GM12878 (cell line): ENCODE results near the gene CFAP141. TPM values are rescaled to one million over a fixed set of nuclear protein-coding genes. Genes with fewer than 3 reads are reported as not detected.

ENCODE experiments used
- ATAC-seq: fragments of 200-7000 bp; cut with Tn5 transposase; 3 replicates; pipeline ENCODE4 v1.9.1; 2020; ENCODE audit warnings: mild to moderate bottlenecking, moderate library complexity
- BruUV-seq: library from RNA; stranded (reverse); fragments of 400-500 nt; replicated peaks from 2 replicates; lab custom pipeline; 2021; lab: Mats Ljungman, UMichigan
- CTCF ChIA-PET: fragments of 300-600 bp; sonication (Branson Sonifier 250); formaldehyde crosslinking; extraction: SDS; loops from one replicate; lab custom pipeline; 2021; ENCODE audit warnings: inconsistent platforms; lab: Yijun Ruan, JAX
- POLR2A ChIA-PET: fragments of 350-600 bp; formaldehyde crosslinking; extraction: SDS; loops from one replicate; lab custom pipeline; 2021; ENCODE audit warnings: inconsistent platforms; lab: Charles Lee
- RAD21 ChIA-PET: fragments of 300-600 bp; sonication (Branson Sonifier 250); formaldehyde crosslinking; loops from one replicate; lab custom pipeline; 2023; ENCODE audit warnings: antibody characterized with exemption; ENCODE audit not compliant: unreplicated experiment; lab: Charles Lee
- SMC1A ChIA-PET: fragments of 300-600 bp; sonication (Branson Sonifier 250); formaldehyde crosslinking; loops from one replicate; lab custom pipeline; 2023; ENCODE audit not compliant: unreplicated experiment, uncharacterized antibody; lab: Charles Lee
- DNase-seq: peaks from one replicate; pipeline ENCODE4 v3.0.0-alpha.2; 2011; ENCODE audit warnings: low read depth, low spot score
- FAIRE-seq: peaks from 3 replicates; lab custom pipeline; 2011; peaks lifted over from hg19 to GRCh38; lab: Jason Lieb, UNC
- H2AFZ ChIP-seq: 2 replicates; pipeline ENCODE4 v1.6.0; 2011; ENCODE audit warnings: low read depth, low read length, control low read depth; ENCODE audit not compliant: control insufficient read depth
- H3K27ac ChIP-seq: 2 replicates; pipeline ENCODE4 v1.5.1; 2011; ENCODE audit warnings: control low read depth; ENCODE audit not compliant: control insufficient read depth, insufficient read depth
- H3K27me3 ChIP-seq, 2 experiments: replicated peaks in 1 of 2; 2 replicates each; pipeline versions ENCODE4 v1.6.0 to v1.6.1; 2011; ENCODE audit warnings: low read length in 1 of 2; ENCODE audit not compliant: control insufficient read depth in 2 of 2, insufficient read depth in 2 of 2
- H3K36me3 ChIP-seq, 2 experiments: 2 replicates each; pipeline ENCODE4 v1.5.1; 2011; ENCODE audit warnings: low read length in 1 of 2; ENCODE audit not compliant: control insufficient read depth in 2 of 2, insufficient read depth in 2 of 2
- H3K4me1 ChIP-seq: 2 replicates; pipeline ENCODE4 v1.6.1; 2011; ENCODE audit warnings: mild to moderate bottlenecking, low read length, moderate library complexity, mixed read lengths; ENCODE audit not compliant: control insufficient read depth, insufficient read depth
- H3K4me2 ChIP-seq: 2 replicates; pipeline ENCODE4 v1.6.0; 2011; ENCODE audit warnings: control low read depth; ENCODE audit not compliant: control insufficient read depth, insufficient read depth
- H3K4me3 ChIP-seq: fragments of 200-600 bp; sonication (generic); 2 replicates; pipeline ENCODE4 v1.5.1; 2016
- H3K79me2 ChIP-seq: 2 replicates; pipeline ENCODE4 v1.6.0; 2011; ENCODE audit warnings: low read length; ENCODE audit not compliant: control insufficient read depth, insufficient read depth
- H3K9ac ChIP-seq: 2 replicates; pipeline ENCODE4 v1.8.0; 2011; ENCODE audit warnings: low read length, control low read depth, mixed read lengths; ENCODE audit not compliant: control insufficient read depth, insufficient read depth
- H3K9me3 ChIP-seq: replicated peaks from 3 replicates; pipeline ENCODE4 v1.5.1; 2011; ENCODE audit warnings: mild to moderate bottlenecking, low read length; ENCODE audit not compliant: control insufficient read depth, insufficient read depth
- H4K20me1 ChIP-seq: 2 replicates; pipeline ENCODE4 v1.6.0; 2011; ENCODE audit not compliant: control insufficient read depth, insufficient read depth
- BRCA1 ChIP-seq: IDR thresholded peaks from 2 replicates; pipeline ENCODE4 v1.6.1; 2011; ENCODE audit warnings: low read depth, low read length, improper control_type of control experiment
- CBX5 ChIP-seq: sonication (generic); IDR thresholded peaks from 2 replicates; pipeline ENCODE4 v1.6.1; 2016; ENCODE audit warnings: low read depth, moderate library complexity, mild to moderate bottlenecking, inconsistent platforms
- MEF2B ChIP-seq: fragments of 450-650 bp; IDR thresholded peaks from 2 replicates; pipeline ENCODE4 v1.6.1; 2018; ENCODE audit warnings: mild to moderate bottlenecking, moderate library complexity; ENCODE audit not compliant: partially characterized antibody, poor library complexity, severe bottlenecking
- MYB ChIP-seq: fragments of 150-350 bp; IDR thresholded peaks from 2 replicates; pipeline ENCODE4 v1.6.1; 2014; ENCODE audit warnings: mild to moderate bottlenecking, low read depth, low read length, borderline replicate concordance
- SREBF2 ChIP-seq: IDR thresholded peaks from 2 replicates; pipeline ENCODE4 v1.6.1; 2012; ENCODE audit warnings: mild to moderate bottlenecking, low read length
- SUZ12 ChIP-seq: fragments of 200-600 bp; sonication (generic); IDR thresholded peaks from one replicate; pipeline ENCODE4 v1.6.1; 2018; ENCODE audit warnings: antibody characterized with exemption, mild to moderate bottlenecking; ENCODE audit not compliant: unreplicated experiment
- ZBTB40 ChIP-seq: fragments of 450-650 bp; IDR thresholded peaks from 2 replicates; pipeline ENCODE4 v1.6.1; 2016; ENCODE audit warnings: mild to moderate bottlenecking, moderate library complexity, borderline replicate concordance
- ZNF384 ChIP-seq: IDR thresholded peaks from 2 replicates; pipeline ENCODE4 v1.6.1; 2012; ENCODE audit warnings: low read depth, mild to moderate bottlenecking, low read length, improper control_type of control experiment, borderline replicate concordance
- WGBS: methylation state at CpG from one replicate; pipeline ENCODE4 v1.1.6; 2016; ENCODE audit warnings: low lambda C conversion rate; ENCODE audit not compliant: insufficient replicate concordance, insufficient coverage; ENCODE audit errors: missing lambda C conversion rate; 5-methylcytosine and 5-hydroxymethylcytosine counted together
- in situ Hi-C: fragments of 300-500 bp; cut with MboI; formaldehyde crosslinking; loops from 9 replicates; pipeline ENCODE4 v1.14.3; 2018; ENCODE audit warnings: mixed read lengths
- intact Hi-C: fragments of 100-400 bp; cut with micrococcal nuclease; formaldehyde crosslinking; loops from one replicate; pipeline ENCODE4 v1.14.2; 2022; ENCODE audit not compliant: unreplicated experiment
- polyA plus RNA-seq, 11 experiments: library from polyadenylated mRNA; depleted of rRNA in 4 of 11; unstranded in 6 of 11; stranded (reverse) in 5 of 11; fragments of >200 nt; fragmentation: Nextera tagmentation in 4 of 11; fragmentation: Illumina TruSeq in 1 of 11; extraction: Ambion mirVana in 4 of 11; extraction: Trizol in 1 of 11; gene quantifications; 1 replicate in 1 of 11; 2 replicates in 10 of 11; pipeline versions ENCODE4 v1.2.1 to v1.2.3, GENCODE V29; 2011 to 2016; ENCODE audit warnings: inconsistent platforms in 2 of 11, missing spikeins in 2 of 11, low read depth in 1 of 11
- total RNA-seq, 4 experiments: library from RNA; depleted of rRNA in 3 of 4; stranded (reverse); fragments of >200 nt in 3 of 4; fragmentation: Illumina TruSeq in 1 of 4; extraction: Trizol in 1 of 4; gene quantifications; 2 replicates each; pipeline versions ENCODE4 v1.2.1 to v1.2.3, GENCODE V29; 2013 to 2021

Gene CFAP141
- total and polyA plus RNA-seq, 10 of the 15 experiments (the other 5 are each of a cell fraction or from before 2014, with no cell fraction given), result not detected

GRCh38 chr1:154190550-154190949 is 15.6 kb downstream of the CFAP141 start:
- Histone ChIP-seq H3K4me1 (no peaks in the 10 kb centered on the region), H3K9ac (no peak overlapping the region), H3K36me3 (no peaks in the 10 kb centered on the region), H3K9me3 (no peaks in the 10 kb centered on the region), H3K27ac (no peak overlapping the region), H3K27me3 (peaks cover 0 to 3% of the 10 kb centered on the region in 2 experiments; a peak in 3 of 4 replicates), H2AFZ (no peak overlapping the region), H4K20me1 (no peaks in the 10 kb centered on the region), H3K4me3 (no peak overlapping the region), H3K79me2 (no peaks in the 10 kb centered on the region), H3K4me2 (no peak overlapping the region)
- DNase-seq (no peak), FAIRE-seq (no peak), ATAC-seq (no peak)
- intact Hi-C loops (no loop called here), in situ Hi-C loops (no loop called here)
- RAD21 ChIA-PET, result interaction anchor here (0.6 to 1.0 kb wide), 3 partner anchors 9 to 289 kb away, joined by 3 read pairs; no protein-coding TSS in a partner anchor
- POLR2A ChIA-PET, result no interaction called here
- SMC1A ChIA-PET, result interaction anchor here (2.6 kb wide), 1 partner anchor 9 kb away, joined by 9 read pairs; no protein-coding TSS in a partner anchor
- no TSS peak for BruUV-seq
- TF ChIP-seq ZNF384, result no peak
- no peak for TF ChIP-seq MEF2B
- no peak for TF ChIP-seq SREBF2
- no peak for TF ChIP-seq MYB
- WGBS, result 5% methylated on average over 1 of the region's 1 CpG
- CTCF ChIA-PET, result interaction anchor here (5.6 kb wide), 1 partner anchor 144 kb away, joined by 37 read pairs; no protein-coding TSS in a partner anchor

GRCh38 chr1:154186852-154187501 is 19.2 kb downstream of the CFAP141 start:
- Histone ChIP-seq H3K4me3 (no peak overlapping the region), H3K36me3 (no peaks in the 10 kb centered on the region), H2AFZ (no peak overlapping the region), H3K9me3 (no peaks in the 10 kb centered on the region), H3K9ac (no peak overlapping the region), H3K79me2 (peaks cover 13% of the 10 kb centered on the region), H3K4me2 (no peak overlapping the region), H4K20me1 (no peaks in the 10 kb centered on the region), H3K4me1 (no peaks in the 10 kb centered on the region), H3K27ac (no peak overlapping the region), H3K27me3 (peaks cover 0 to 3% of the 10 kb centered on the region in 2 experiments; a peak in 2 of 4 replicates)
- ATAC-seq, result no peak
- RAD21 ChIA-PET, result no interaction called here
- FAIRE-seq, result no peak
- CTCF ChIA-PET, result interaction anchor here (0.6 to 1.4 kb wide), 3 partner anchors 11 to 293 kb away, joined by 3 to 9 read pairs (median 4); no protein-coding TSS in a partner anchor
- TF ChIP-seq CBX5 (no peak), BRCA1 (no peak), ZBTB40 (peak; percentile 88), SUZ12 (no peak)
- in situ Hi-C loops (loop anchor here (10.0 kb wide), 1 partner anchor 148 kb away; no protein-coding TSS in a partner anchor), intact Hi-C loops (loop anchor here (1.0 kb wide), 2 partner anchors 85 to 148 kb away; partner anchors contain the start of gene HAX1)
- 20% methylated on average over 2 of the region's 2 CpGs for WGBS
- POLR2A ChIA-PET, result no interaction called here
- SMC1A ChIA-PET, result interaction anchor here (0.9 to 1.4 kb wide), 3 partner anchors 85 to 148 kb away, joined by 3 to 6 read pairs (median 3); no protein-coding TSS in a partner anchor
- no peak for DNase-seq
- no TSS peak for BruUV-seq
